Prostate gland (tissue), 2 donors: ENCODE measurements around the gene KRTAP10-10.

Experiments
- POLR2A ChIP-seq: fragments of 450-650 bp; IDR thresholded peaks from one replicate; pipeline ENCODE4 v1.6.1; 2016; ENCODE audit warnings: antibody characterized with exemption, mild to moderate bottlenecking
- TF ChIP-seq, protein P1 (sequence below), 4 experiments: fragments of 200-600 bp in 2 of 4; fragments of 450-650 bp in 2 of 4; sonication (generic) in 2 of 4; IDR thresholded peaks; 1 replicate in 3 of 4; 2 replicates in 1 of 4; pipeline ENCODE4 v1.5.1; 2016 to 2019; ENCODE audit warnings: antibody characterized with exemption in 4 of 4, mild to moderate bottlenecking in 2 of 4, moderate library complexity in 2 of 4

DNA sequence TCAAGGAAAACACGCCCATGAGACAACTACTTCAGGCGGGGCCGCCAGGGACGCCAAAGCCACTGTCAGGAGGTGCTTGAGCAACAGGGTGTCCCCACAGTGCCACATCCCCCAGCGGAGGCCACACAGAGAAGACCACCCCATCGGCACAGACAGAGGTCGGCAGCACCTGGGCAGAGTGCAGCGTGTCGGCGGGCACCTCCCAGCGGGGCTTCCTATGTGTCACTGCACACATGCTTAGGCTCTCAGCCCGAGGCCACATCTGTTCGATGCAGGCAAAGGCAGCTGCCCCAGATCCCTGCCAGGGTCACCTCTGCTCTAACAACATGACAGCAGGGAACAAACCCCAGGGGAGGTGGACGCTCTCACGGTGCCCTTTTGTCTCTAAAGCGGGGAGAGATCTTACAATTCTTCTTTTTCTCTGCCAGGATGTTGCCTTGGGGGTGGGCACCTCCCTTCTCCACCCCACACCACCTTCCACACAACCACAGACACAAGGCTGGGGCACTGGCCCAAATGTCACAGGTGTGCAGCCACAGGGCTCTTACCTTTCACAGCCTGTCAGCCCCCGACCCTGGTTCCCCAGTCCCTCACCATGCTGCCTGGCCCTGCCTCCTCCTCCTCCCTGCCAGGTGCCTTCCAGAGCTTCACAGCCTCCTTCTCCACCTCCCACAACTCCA, 21.1 kb upstream of the KRTAP10-10 start:
- TF ChIP-seq POLR2A = no peak
- TF ChIP-seq, protein P1, sequence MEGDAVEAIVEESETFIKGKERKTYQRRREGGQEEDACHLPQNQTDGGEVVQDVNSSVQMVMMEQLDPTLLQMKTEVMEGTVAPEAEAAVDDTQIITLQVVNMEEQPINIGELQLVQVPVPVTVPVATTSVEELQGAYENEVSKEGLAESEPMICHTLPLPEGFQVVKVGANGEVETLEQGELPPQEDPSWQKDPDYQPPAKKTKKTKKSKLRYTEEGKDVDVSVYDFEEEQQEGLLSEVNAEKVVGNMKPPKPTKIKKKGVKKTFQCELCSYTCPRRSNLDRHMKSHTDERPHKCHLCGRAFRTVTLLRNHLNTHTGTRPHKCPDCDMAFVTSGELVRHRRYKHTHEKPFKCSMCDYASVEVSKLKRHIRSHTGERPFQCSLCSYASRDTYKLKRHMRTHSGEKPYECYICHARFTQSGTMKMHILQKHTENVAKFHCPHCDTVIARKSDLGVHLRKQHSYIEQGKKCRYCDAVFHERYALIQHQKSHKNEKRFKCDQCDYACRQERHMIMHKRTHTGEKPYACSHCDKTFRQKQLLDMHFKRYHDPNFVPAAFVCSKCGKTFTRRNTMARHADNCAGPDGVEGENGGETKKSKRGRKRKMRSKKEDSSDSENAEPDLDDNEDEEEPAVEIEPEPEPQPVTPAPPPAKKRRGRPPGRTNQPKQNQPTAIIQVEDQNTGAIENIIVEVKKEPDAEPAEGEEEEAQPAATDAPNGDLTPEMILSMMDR (IDR thresholded peaks at IDR 0.05) = no peak
